G401 (cell line): ENCODE results near the gene CHD5. TPM values are rescaled to one million over a fixed set of nuclear protein-coding genes. Genes with fewer than 3 reads are reported as not detected.

ENCODE experiments used
- DNase-seq: peaks from one replicate; pipeline ENCODE4 v3.0.0-alpha.2; 2015; ENCODE audit warnings: low spot score
- in situ Hi-C: cut with HindIII; loops from 2 replicates; pipeline ENCODE4 v1.10.0; 2016; ENCODE audit warnings: low sequenced_read_pairs, mixed read lengths
- total RNA-seq: library from RNA; depleted of rRNA; stranded (reverse); fragments of >200 nt; shearing (Covaris generic); gene quantifications from 2 replicates; pipeline ENCODE4 v1.2.3, GENCODE V29; 2014

The CHD5 gene
- total RNA-seq, 1 experiment from 2014 or later, result 13.5 TPM

GRCh38 chr1:6095511-6096242, 84.4 kb downstream of the CHD5 start:
- DNase-seq, result no peak
- in situ Hi-C loops, result no loop called here

DNA sequence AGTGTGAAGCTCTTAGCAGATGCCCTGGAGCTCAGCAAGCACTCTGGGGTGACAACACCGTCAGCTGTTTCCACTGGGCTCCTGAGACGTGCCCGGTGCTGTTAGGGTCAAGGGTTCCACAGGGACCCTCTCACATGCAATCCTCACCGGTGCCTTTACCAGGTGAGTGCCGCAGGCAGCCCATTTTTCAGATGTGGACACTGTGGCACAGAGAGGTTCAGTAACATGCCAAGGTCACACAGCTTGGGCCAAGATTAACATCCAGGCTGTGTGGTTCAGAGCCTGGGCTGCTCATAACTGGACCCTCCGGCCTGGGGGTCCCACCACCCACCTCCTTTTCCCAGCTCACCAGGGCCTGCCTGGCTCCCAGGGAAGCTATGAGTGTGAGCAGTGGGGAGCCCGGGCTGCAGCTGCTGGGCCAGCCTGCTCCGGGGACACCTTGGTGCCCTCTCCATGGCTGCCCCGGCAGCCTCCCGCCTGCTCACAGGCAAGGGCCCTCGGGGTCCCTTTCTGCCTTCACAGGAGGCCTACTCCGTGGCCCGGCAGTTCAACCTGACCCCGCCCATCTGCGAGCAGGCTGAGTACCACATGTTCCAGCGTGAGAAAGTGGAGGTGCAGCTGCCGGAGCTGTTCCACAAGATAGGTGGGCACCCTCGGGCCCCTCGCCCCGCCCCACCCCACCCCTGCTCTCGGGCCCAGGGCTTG, 85.2 kb downstream of the CHD5 start:
- in situ Hi-C loops, result no loop called here
- no peak for DNase-seq

DNA sequence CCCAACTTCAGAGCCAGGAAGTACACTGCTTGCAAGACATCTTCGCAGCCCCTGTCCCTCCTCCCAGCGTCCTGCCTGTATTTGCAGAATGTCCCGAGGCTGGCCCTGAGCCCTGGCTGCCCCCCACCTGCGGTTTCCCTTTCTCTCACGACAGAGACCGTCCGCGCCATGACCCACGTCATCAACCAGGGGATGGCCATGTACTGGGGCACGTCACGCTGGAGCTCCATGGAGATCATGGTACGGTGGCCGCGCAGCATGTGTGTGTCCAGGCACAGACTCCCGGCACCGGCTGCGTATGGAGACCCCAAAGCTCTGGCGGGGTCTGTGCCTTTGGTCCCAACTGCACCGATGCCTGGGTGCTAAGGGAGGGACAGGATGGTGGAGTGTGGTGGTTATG, 85.9 kb downstream of the CHD5 start:
- no peak for DNase-seq
- in situ Hi-C loops, result no loop called here

DNA sequence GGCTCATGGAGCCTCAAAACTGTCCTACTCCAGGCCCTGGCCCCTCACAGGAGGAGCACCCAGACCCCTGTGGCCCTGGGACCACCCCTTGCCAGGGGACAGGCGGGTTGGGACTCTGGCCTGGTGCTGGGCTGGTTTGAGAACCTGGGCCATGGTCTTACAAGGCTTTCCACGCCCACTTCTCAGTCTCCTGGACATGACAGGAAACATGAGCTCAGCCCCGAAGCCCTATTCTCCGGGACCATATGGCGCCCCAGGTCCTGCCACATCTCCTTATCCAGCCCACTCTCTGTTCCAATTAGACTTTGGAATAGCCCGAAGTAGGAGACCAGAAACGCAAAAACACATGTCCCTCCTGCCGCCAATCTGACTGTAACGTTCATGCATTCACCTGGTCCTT, 86.5 kb downstream of the CHD5 start:
- in situ Hi-C loops, result no loop called here
- DNase-seq, result no peak

- no peak for DNase-seq
- in situ Hi-C loops, result no loop called here
These were observed 87.0 kb downstream of the CHD5 start for GRCh38 chr1:6093071-6093470.

DNA sequence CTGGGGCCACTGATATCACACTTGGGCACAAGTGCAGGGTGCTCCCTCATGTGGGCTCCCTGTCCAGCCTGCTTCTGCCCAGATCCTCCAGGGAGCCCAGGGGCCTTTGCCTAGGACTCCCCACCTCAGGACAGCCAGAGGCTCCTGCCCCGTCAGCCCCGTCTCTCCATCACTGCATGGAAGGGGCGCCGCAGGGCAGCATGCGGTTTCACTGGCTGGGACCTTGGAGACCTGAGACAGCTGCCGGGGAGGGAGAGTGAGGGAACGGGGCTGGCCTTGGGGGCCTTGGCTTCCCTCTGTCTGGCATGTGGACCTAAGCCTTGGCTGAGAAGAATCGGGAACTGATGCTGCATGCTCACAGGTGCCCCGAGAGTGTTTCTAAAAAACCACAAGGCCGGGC, 87.9 kb downstream of the CHD5 start:
- in situ Hi-C loops, result no loop called here
- no peak for DNase-seq

DNA sequence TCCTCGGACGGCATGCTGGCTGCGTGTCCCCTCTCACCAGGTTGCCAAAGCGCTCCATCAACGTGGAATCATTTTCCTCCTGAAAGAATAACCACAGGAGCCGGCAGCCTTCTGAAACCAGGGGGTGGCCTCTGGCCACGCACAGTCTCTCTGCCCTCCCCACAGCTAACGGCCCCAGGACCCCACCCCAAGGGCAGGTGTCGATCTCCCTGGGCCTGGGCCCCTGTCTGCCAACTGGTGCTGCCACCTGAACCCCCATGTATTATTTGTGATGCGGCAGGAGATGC, 88.4 kb downstream of the CHD5 start:
- DNase-seq, result no peak
- in situ Hi-C loops, result no loop called here

GRCh38 chr1:6090996-6091822, 88.9 kb downstream of the CHD5 start:
- no peak for DNase-seq
- in situ Hi-C loops, result no loop called here

- DNase-seq, result no peak
- in situ Hi-C loops, result no loop called here
These were observed 89.8 kb downstream of the CHD5 start for GRCh38 chr1:6090288-6090687.

GRCh38 chr1:6088956-6089355, 91.2 kb downstream of the CHD5 start:
- DNase-seq, result no peak
- in situ Hi-C loops, result no loop called here

GRCh38 chr1:6087958-6088357, 92.2 kb downstream of the CHD5 start:
- DNase-seq, result no peak
- in situ Hi-C loops, result no loop called here

DNA sequence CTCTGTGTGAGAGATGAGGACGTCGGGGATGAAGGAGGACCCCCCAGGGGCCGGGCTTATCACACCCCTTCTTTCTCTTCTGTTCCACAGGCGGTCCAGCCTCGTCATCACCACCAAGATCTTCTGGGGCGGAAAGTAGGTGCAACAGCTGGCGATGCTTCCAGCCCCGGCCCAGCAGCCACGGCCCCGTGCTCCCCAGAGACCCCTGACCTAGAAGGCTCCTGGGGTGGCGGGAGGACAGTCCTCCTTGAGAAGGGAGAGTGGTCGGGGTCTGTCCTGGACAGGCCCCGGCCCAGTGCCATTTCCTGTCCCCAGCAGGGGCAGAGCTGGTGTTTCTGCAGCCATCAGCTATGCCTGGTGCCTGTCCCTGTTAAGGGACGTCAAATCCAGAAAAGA, 92.7 kb downstream of the CHD5 start:
- in situ Hi-C loops, result no loop called here

DNA sequence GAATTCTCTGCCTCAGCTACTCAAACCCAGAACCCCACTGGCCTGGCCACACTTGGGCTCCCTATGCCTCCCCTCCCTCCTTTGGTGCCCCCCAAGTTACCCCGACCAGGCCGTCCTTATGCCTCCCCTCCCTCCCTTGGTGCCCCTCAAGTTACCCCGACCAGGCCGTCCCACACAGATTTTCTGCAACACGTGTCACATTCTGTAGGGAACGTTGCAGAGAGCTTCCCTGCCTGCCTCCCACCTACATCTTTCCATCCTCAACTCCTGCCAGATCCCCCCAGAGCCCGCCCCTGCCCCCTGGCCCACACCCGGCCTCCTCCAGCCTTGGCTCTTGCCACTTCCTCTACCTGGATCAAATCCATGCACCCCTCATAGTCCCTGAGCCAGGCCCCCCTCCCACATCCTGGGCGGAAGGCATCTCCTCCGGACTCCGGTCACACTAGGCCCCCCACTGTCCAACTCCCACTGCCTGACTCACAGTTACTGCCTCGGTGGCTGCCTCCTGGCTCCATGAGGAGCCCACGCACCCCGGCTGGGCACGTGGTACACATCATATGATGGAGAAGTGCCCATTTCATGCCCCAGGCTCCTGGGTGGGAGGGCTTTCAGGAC, 93.3 kb downstream of the CHD5 start:
- DNase-seq, result no peak
- in situ Hi-C loops, result no loop called here

More for the DNA sequence above, 92.7 kb downstream of the CHD5 start:
- DNase-seq, result no peak

DNA sequence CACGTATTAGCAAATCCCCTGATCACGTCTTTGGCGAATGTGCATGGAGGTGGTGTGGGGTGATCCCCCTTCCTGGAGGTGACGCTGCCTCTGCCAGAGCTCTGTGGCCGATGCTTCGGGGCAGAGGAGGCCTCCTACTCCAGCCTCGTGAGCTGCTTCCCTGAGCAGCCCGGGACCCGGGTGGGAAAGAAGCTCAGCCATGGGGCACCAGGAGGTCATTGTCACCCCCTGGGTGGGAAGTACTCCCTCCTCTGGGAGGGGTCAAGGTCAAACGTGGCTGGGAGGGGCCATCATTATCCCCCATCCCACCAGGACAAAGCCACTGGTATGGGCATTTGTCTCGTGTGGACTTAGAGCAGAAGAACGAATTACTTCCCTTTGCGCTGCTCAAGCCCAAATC, 93.8 kb downstream of the CHD5 start:
- no peak for DNase-seq
- in situ Hi-C loops, result no loop called here

DNA sequence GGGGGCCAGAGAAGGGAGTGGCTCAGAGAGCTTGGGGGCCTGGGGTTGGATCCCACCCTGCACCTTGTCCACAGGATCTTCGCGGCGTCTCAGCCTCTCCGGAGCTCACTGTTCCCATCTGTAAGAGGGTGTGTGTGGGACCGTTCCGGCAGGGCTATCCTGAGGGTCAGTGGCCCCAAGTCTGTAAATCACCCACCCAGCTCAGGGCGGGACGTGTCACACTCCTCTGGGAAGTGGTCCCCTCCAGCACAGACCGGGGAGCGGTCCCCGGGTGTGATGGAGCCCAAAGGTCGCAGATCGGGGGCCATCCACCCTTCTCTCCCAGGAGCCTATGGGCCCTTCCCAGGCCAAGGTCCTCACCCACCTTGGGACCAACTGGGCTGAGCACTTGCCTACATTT, 94.5 kb downstream of the CHD5 start:
- in situ Hi-C loops, result no loop called here
- DNase-seq, result no peak

DNA sequence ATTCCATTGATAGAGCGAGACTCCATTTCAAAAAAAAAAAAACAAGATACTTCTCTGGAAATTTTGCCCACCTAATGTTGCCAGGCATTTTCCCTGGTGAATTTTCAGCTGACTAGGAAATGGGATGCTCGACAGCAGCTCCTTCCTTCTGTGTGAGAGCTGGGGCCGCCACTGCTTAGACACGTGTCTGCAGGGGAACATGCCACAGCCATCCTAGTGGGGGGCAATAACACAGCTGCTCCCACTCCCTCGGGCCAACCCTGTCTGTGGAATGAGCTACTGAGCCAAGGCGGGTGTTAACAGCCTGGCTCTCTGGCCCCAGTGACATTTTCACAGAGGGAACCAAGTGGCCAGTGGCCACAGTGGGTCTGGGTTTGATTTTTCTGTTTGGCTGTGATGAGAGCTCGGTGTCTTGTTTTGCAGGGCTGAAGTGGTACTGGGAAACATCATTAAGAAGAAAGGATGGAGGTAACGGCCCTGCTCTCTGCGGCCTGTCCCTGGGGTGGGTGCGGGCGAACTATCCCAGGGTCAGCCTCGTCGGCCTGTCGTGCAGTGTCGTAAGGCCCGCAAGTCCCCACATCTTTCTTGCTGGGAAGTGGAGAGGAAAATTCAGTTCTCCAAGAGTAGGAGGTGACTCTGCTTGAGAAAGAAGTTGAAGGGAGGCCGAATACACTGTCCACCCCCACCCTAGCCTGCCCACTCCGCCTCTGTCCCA, 95.2 kb downstream of the CHD5 start:
- in situ Hi-C loops, result no loop called here
- no peak for DNase-seq

- in situ Hi-C loops, result no loop called here
- DNase-seq, result peak; percentile 37
These were observed 96.2 kb downstream of the CHD5 start for GRCh38 chr1:6083801-6084446.

DNA sequence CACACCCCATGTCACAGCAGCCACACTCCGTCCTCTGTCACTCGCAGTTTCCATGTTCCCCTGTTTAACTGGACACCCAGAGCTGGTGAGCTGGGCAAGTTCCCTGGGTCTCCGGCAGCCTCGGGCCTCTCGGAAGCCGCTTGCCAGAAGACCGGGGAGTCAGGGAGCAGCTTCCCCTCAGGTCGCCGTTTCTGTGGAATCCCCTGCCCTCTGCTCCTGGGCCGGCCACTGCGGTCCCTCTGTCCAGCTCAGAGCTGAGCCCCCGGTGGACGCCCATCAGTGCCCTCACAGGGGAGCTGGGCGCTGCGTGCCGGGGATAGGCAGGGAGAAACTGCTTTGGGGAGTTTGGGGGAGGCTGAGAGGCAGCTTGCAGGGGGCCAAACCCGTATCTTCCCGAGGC, 96.7 kb downstream of the CHD5 start:
- no peak for DNase-seq
- in situ Hi-C loops, result no loop called here

DNA sequence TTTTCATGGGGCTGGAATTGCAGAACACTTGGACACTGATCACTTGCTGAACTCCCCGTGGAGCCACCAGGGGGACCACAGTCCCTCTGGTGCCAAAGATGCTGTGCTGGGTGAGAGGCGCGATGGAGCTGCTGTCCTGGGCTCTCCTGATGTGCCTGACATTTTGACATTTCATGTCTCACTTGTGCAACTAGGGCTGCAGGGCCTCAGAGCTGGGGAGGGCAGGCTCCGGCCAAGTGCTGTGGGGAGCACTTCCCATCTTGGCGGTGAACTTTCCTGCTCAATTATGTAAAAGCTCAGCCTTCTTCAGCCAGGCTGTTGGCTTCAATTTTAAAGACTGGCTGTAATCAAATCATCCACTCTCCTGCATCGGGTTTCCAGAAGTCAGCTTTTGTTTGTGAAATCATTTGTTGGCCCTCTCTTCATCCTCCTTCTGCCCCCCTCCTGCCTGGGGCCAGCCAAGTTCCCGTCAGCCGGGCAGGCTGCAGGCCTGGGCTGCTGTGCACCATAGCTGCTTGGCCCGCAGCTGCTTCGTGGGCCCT, 97.6 kb downstream of the CHD5 start:
- no peak for DNase-seq
- in situ Hi-C loops, result no loop called here
